ENCODE results near the gene CD69. TPM values are rescaled to one million over a fixed set of nuclear protein-coding genes. Genes with fewer than 3 reads are reported as not detected.

Gene CD69
- total RNA-seq, 1 donor from 2014 or later = 1.3 TPM

DNA sequence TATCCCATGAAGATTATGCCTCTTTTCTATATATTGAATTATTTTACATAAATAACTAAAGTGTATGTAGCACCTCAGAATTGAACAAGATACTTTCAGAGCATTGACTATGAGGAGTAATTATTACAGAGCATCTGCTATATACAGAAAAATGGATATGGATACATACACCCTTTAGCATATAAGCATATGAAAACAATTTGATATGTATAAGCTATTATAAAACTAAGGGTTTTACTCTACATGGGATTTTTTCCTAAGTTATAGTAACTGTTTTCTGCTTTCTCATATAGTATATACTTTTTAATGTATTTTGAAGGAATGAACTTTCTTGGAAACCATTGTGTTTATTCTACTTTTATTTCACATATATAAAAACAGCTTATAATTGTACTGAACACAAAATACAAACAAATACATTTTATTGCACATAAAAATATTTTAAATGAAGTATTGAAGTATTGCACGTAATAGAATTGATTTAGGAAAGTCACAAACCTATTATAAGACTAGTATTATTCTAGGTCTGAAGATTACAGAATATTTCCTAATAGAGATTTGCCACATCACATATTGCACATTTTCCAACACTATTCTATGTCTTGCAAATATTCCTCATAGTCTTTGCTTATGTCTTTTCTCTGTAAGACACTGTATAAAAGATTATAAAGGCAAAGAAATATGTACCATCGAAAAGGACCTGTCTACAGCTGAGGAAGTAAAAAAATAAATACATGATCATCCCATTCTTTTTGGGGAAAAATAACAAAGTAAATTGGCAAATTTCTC lies 8.4 kb downstream of the CD69 start:
- no peak overlapping the region for H3K4me3 ChIP-seq
- TF ChIP-seq, protein P1, sequence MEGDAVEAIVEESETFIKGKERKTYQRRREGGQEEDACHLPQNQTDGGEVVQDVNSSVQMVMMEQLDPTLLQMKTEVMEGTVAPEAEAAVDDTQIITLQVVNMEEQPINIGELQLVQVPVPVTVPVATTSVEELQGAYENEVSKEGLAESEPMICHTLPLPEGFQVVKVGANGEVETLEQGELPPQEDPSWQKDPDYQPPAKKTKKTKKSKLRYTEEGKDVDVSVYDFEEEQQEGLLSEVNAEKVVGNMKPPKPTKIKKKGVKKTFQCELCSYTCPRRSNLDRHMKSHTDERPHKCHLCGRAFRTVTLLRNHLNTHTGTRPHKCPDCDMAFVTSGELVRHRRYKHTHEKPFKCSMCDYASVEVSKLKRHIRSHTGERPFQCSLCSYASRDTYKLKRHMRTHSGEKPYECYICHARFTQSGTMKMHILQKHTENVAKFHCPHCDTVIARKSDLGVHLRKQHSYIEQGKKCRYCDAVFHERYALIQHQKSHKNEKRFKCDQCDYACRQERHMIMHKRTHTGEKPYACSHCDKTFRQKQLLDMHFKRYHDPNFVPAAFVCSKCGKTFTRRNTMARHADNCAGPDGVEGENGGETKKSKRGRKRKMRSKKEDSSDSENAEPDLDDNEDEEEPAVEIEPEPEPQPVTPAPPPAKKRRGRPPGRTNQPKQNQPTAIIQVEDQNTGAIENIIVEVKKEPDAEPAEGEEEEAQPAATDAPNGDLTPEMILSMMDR (IDR thresholded peaks at IDR 0.05) = no peak
- intact Hi-C loops (cut with DNase I) = loop anchor here (5.0 kb wide), 1 partner anchor 390 kb away; no protein-coding TSS in a partner anchor
- no peak overlapping the region for H3K27ac ChIP-seq
- H3K27me3 ChIP-seq = no peaks in the 10 kb centered on the region
- DNase-seq (ENCODE audit: low spot score in 2 of 2) = no peak
- no peaks in the 10 kb centered on the region for H3K36me3 ChIP-seq
- no peaks in the 10 kb centered on the region for H3K4me1 ChIP-seq
- H3K9me3 ChIP-seq = no peaks in the 10 kb centered on the region

DNA sequence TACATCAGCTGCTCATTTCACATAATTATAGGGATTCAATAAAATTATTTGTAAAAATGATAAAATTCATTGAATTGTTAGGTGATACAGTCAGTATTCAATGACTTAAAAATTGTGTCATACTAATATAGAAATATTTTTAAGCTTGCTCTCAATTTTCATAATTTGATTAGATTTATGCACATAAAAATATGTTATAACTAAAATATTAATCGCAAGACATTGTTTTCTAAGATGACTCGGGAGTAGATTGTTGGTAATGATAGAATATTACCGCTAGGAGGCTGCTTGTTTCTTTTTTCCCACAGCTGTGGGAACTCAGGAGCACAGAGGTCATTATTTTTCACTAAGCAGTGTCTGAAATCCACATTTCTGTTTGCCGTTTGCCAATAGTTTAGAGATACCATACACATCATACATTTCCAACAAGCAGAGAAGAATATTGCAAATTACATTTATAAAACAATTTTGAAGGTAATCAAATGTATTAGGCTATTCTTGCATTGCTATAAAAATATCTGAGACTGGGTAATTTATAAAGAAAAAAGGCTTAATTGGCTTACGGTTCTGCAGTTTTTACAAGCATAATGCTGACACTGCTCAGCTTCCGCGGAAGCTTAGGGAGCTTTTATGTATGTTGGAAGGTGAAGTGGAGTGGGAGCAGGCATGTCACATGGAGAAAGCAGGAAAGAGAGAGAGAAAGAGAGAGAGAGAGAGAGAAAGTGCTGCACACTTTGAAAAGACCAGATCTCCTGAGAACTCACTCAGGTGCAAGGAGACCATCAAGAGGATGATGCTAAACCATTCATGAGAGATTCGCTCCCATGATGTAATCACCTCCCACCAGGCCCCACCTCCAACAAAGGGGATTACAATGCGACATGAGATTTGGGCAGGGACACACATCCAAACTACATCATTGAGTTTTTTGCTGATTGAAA lies 9.2 kb downstream of the CD69 start:
- Histone ChIP-seq H3K27ac (no peak overlapping the region), H3K36me3 (no peaks in the 10 kb centered on the region), H3K4me3 (peak overlapping the region in 1 of 2 donors; percentile 13), H3K4me1 (no peaks in the 10 kb centered on the region), H3K9me3 (no peaks in the 10 kb centered on the region), H3K27me3 (no peaks in the 10 kb centered on the region)
- TF ChIP-seq, protein P1 (IDR thresholded peaks at IDR 0.05) = no peak
- DNase-seq (ENCODE audit: low spot score in 2 of 2) = no peak
- intact Hi-C loops (cut with DNase I) = loop anchor here (2.0 to 5.0 kb wide), 2 partner anchors 175 to 391 kb away; no protein-coding TSS in a partner anchor

DNA sequence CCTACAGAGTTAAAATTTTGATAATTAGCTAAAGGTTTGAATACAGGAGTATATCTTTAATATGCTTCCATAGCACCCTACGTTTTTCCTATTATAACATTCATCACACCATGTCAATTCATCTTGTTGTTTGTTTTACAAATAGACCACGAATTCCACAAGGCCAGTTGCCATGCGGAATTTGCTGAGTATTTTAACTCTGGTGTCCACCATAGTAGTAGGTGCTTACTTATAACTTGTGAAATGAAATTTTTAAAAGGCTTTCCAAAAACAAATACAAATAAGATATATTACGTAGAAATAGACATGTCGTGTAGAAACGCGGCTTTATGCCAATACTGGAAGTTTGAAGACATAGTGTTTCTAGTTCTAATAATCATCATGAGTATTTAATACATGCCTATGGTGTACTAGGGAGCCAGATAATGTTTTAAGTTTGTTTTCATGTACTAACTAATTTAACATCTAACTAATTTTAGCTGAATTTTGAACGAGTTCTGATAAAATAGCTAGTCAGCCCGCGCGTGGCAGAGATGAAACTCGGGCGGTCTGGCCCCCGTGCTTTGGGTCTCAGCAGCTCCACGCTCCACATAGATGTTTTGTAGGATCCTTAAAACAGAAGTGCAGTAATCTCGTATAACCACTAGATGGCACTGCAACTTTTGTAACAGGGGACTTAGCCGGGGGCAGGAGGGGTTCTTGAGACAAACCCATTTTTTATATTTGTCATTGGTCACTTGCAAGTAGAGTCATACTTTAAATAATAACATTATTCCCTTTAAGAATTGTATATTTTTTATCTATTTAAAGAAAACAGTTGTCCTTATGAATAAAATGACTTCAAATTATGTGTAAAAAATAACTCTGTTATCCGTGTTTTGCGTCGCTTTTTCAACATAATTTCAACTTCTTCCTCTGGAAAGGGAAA lies 10.2 kb downstream of the CD69 start:
- Histone ChIP-seq H3K9me3 (no peaks in the 10 kb centered on the region), H3K4me1 (no peaks in the 10 kb centered on the region), H3K4me3 (peak overlapping the region in 1 of 2 donors; percentile 13), H3K27me3 (no peaks in the 10 kb centered on the region), H3K36me3 (no peaks in the 10 kb centered on the region), H3K27ac (no peak overlapping the region)
- intact Hi-C loops (cut with DNase I) = loop anchor here (2.0 to 5.0 kb wide), 2 partner anchors 176 to 392 kb away; no protein-coding TSS in a partner anchor
- DNase-seq (ENCODE audit: low spot score in 2 of 2) = no peak
- TF ChIP-seq, protein P1 (IDR thresholded peaks at IDR 0.05) = peak; percentile 36 to 89 (median 77)

DNA sequence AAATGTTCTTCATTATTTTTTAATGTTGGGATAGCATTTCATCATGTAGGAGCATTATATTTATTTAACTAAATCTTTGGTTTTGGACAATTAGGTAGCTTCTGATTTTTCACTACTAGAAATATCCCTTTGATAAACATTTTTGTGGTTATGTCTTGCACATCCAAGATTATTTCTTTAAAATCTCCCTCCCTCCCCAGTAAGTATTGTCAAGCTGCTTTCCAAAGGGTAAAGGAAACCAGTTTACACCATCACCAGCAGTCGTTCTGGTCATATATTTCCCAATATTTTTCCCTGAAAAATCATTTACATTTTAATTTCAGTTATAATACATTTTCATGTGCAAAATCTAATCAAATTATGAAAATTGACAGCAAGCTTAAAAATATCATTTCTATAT lies 11.1 kb downstream of the CD69 start:
- Histone ChIP-seq H3K4me1 (no peaks in the 10 kb centered on the region), H3K4me3 (no peak overlapping the region), H3K36me3 (no peaks in the 10 kb centered on the region), H3K27ac (no peak overlapping the region), H3K9me3 (no peaks in the 10 kb centered on the region), H3K27me3 (no peaks in the 10 kb centered on the region)
- TF ChIP-seq, protein P1 (IDR thresholded peaks at IDR 0.05) = no peak
- DNase-seq (ENCODE audit: low spot score in 2 of 2) = no peak
- intact Hi-C loops (cut with DNase I) = loop anchor here (2.0 to 5.0 kb wide), 2 partner anchors 177 to 393 kb away; no protein-coding TSS in a partner anchor

DNA sequence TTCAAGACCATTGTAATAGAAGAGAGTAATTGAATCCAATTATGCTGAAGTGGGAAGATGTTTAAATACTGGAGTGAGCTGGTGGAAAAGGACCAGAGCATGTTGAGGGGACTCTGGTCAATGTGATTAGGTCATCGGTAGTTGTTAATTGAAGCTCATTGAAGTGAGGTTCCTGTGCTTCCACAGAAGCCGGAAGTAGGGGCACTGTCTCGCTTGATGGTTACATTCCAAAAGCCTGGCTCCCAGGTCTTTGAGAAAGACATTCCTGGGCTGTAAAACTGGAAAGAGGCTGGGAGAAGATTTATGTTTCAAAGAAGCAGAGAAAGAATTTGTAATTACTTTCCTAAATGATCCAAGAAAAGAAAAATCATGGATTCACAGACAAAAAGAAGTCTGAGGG lies 15.5 kb downstream of the CD69 start:
- intact Hi-C loops (cut with DNase I) = loop anchor here (2.0 kb wide), 1 partner anchor 180 kb away; no protein-coding TSS in a partner anchor
- DNase-seq (ENCODE audit: low spot score in 2 of 2) = no peak
- H3K27ac ChIP-seq = no peak overlapping the region
- TF ChIP-seq, protein P1 (IDR thresholded peaks at IDR 0.05) = no peak
- no peak overlapping the region for H3K4me3 ChIP-seq
- H3K27me3 ChIP-seq = no peaks in the 10 kb centered on the region
- no peaks in the 10 kb centered on the region for H3K4me1 ChIP-seq
- no peaks in the 10 kb centered on the region for H3K9me3 ChIP-seq
- H3K36me3 ChIP-seq = no peaks in the 10 kb centered on the region

Data from ascending aorta (tissue), 2 donors.